22Rv1 (cell line): ENCODE data around the gene FAM3A.

Experiments
- ZFX ChIP-seq: fragments of 450-650 bp; IDR thresholded peaks from 2 replicates; pipeline ENCODE4 v1.6.1; 2017; ENCODE audit warnings: antibody characterized with exemption, borderline replicate concordance
- TF ChIP-seq, protein P1 (sequence below): fragments of 450-650 bp; IDR thresholded peaks from 2 replicates; pipeline ENCODE4 v1.5.1; 2017; ENCODE audit warnings: mild to moderate bottlenecking

DNA sequence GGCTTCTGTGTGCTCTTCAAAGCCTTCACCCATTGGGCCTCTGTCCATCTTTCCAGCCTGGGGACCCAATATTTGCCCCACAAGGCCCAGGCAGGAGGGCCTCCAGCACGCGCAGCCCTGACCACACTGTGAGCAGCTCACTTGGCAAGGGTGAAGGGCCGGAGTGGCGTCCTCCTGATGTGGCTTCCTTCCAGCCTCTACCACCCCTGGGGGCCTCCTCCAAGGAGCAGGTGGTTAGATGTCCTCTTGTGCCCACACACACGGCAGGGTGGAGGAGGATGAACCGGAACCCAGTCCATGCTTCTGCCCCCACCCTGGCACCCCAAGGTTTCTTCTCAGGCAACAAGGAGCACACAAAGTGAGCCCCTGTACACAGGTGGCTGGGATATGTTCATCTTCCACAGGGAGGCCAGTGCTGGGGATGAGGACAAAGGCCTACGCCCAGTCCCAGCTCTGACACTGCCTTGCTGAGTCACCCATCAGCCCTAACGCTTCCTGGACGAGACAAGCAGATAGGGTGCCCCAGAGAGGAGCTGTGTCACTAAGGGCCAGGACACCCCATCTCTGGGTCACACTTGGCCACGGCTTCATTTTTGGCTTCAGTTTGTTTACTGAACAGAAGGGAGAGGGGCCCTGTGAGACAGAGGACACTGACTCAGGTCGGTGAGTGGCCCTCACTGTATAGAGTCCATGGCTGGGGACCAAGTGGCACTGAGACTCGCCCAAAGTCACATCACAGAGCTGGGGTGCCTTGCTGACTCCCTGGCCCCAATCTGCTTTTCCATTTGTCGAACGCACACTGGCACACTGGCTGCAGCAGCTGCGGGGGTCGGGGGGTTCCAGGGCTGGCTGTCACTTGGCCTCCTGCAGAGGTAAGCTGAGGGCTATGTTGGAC is 31.5 kb downstream of the FAM3A start:
- TF ChIP-seq, protein P1, sequence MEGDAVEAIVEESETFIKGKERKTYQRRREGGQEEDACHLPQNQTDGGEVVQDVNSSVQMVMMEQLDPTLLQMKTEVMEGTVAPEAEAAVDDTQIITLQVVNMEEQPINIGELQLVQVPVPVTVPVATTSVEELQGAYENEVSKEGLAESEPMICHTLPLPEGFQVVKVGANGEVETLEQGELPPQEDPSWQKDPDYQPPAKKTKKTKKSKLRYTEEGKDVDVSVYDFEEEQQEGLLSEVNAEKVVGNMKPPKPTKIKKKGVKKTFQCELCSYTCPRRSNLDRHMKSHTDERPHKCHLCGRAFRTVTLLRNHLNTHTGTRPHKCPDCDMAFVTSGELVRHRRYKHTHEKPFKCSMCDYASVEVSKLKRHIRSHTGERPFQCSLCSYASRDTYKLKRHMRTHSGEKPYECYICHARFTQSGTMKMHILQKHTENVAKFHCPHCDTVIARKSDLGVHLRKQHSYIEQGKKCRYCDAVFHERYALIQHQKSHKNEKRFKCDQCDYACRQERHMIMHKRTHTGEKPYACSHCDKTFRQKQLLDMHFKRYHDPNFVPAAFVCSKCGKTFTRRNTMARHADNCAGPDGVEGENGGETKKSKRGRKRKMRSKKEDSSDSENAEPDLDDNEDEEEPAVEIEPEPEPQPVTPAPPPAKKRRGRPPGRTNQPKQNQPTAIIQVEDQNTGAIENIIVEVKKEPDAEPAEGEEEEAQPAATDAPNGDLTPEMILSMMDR, result no peak
- no peak for TF ChIP-seq ZFX
